ENCODE results near the gene RPL35A.
"Not testable (repeated sequence)": the region's sequence is repeated elsewhere in the genome, so short reads cannot be mapped to it uniquely, and the experiment has no call there.

The RPL35A gene

DNA sequence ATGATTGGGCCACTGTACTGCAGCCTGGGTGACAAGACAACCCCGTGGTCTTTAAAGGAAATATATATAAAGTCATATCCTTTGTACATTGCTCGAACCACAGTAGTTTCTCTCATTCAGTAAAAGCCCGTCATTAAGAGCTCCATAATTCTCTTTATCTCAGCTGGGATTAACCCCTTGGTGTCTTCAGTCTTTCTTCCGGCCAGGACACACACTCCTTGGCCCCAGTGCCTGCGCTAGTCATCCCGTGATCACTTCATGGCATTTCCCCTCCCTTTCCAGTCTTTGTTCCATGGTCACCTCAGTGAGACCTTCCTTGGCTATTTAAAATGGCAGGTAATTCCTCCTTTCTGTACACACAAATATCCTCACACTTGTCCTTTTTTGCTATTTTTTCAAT, 3.3 kb downstream of the RPL35A start:
- DNase-seq = no peak

DNA sequence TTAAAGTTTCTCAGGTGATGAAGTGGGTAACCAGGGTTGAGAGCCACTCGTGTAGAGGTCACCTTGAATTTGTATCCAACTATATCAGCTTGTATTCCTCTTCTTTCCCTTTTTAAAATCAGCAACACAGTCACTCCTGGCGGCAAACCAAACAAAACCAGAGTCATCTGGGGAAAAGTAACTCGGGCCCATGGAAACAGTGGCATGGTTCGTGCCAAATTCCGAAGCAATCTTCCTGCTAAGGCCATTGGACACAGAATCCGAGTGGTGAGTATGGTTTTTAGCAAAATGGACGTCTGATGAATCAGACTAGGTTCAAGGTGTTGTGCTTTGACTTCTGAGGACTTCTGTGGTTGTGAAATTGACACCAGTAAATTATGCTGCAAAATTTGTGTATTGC, 3.9 kb downstream of the RPL35A start:
- no peak for DNase-seq

DNA sequence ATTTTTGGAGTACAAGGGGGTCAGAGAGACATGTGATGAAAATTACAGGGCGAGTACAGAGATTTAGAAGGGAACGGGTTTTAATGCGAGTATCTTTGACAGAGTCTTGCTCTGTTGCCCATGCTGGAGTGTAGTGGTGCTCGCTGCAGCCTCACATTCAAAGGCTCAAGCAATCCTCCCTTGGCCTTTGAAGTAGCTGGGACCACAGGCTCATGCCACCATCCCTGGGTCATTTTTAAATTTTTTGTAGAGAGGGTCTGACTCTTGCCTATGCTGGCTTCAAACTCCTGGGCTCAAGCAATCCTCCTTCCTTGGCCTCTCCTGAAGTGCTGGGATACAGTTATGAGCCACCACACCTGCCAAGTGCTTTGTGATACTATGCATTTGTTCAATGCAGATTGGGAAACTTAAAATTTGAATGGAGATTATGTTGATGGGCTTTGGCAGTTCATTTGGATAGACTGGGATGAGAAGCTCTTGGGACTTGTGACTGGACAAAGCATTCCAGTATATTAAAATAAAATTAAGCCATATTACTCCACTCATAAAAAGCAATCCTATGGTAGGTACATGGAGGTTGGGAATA, 6.0 kb downstream of the RPL35A start:
- DNase-seq = no peak

DNA sequence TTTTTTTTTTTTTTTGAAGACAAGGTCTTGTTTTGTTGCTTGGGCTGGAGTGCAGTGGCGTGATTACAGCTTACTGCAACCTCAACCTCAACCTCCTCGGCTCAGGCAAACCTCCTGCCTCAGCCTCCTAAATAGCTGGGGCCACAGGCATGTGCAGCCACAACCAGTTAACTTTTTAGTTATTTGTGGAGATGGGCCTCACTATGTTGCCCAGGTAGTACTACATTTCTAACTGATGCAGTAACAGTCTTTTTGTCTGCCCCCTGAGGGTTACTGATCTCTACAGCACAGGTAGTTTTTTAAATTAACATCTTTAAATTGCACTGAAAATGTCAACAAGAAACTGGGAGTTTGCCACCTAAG, 6.6 kb downstream of the RPL35A start:
- no peak for DNase-seq

DNA sequence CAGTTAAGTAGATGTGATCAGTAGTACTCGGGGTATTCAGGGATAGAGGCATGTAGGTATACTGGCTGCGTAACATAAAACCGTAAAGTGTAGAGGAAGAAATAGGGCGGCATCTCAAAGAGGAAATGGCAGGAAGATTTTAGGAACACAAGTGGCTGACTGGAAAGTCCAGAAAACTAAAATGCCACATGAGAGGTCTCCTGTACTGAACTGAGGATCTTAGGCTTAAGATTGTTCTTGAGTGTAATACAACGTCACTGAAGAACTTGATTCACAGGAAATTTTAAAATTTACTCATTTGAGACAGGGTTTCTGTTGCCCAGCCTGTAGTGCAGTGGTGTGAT, 7.8 kb downstream of the RPL35A start:
- DNase-seq = no peak

DNA sequence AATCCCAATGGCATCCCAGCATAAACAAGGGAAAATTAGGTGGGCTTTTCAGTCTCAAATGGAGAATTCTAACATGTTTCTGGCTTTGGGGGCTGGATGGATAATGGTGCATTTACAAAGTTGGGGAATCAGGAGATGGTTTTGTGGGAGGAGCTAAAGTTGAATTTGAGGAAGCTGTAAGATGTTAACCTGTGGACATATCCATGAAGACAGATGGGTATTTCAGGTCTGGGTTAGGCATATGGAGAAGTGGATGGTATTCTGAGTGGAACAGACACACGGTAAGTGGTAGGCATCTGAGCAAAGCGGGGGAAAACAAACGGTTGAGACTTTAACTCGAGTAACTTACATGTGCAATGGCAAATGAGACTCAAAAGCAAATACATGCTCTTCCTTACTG, 8.4 kb downstream of the RPL35A start:
- peak; percentile 33 for DNase-seq

DNA sequence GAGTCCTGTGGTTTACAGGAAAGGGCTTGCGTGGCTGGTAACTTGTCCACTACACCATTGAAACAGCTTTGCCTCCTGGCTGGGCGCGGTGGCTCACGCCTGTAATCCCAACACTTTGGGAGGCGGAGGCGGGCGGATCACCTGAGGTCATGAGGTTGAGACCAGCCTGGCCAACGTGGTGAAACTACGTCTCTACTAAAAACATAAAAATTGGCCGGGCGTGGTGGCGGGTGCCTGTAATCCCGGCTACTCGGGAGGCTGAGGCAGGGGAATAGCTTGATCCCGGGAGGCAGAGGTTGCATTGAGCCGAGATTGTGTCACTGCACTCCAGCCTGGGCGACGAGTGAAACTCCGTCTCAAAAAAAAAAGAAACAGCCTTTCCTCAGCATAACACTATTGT, 8.9 kb downstream of the RPL35A start:
- DNase-seq = not testable (repeated sequence)

DNA sequence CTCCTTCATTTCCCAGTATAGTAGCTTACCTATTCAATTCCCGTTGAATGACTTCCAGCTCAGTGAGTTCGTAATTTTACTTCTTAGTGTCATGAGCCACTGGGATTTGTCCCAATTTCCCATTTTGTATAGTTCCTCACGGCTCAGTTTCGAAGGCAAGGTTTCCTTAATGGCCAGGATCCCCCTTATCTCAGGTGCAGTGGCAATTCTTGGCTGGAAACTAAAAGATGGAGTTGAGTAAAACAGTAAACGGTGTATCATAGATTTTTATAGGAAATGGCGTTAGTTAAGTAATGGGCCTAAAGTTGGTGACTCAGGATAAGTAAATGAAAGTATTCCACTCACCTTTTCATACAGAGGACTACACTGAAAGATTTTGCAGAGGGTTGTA, 9.5 kb downstream of the RPL35A start:
- DNase-seq = no peak

DNA sequence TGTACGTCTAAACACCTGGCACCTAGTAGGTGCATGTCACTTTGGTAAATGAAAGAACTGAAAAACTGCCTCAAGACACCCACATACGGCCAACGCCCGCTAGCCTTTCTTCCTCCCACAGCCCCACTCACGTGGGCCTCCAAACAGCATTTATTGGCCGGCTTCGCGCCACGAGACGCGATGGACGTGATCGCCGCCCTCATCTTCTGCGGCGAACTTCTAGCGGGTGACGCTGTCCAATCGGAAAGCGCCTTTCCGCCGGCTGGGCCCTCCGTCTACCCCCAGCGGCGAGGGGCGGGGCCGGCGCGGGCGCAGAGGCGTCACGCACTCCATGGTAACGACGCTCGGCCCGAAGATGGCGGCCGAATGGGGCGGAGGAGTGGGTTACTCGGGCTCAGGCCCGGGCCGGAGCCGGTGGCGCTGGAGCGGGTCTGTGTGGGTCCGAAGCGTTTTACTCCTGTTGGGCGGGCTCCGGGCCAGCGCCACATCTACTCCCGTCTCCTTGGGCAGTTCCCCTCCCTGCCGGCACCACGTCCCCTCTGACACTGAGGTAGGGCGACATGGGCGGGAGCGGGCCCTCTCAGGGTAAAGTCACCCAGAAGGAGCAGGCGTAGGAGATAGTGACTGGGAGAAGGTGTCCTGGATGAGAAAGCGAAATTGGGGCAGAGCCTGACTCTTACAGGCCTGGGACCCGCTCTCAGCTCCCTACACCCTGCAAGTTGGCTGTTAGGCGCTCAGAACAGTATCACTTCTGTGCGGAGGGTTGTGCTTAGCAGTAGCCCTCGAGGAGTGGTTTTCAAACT, 10.1 kb downstream of the RPL35A start, which contains the start of gene LMLN:
Gene LMLN, plus strand, starts transcription at position 327 of the 803 bp plus-strand sequence. Its CDS starts 29 bp downstream, at position 356.
- DNase-seq = peak; percentile 97

DNA sequence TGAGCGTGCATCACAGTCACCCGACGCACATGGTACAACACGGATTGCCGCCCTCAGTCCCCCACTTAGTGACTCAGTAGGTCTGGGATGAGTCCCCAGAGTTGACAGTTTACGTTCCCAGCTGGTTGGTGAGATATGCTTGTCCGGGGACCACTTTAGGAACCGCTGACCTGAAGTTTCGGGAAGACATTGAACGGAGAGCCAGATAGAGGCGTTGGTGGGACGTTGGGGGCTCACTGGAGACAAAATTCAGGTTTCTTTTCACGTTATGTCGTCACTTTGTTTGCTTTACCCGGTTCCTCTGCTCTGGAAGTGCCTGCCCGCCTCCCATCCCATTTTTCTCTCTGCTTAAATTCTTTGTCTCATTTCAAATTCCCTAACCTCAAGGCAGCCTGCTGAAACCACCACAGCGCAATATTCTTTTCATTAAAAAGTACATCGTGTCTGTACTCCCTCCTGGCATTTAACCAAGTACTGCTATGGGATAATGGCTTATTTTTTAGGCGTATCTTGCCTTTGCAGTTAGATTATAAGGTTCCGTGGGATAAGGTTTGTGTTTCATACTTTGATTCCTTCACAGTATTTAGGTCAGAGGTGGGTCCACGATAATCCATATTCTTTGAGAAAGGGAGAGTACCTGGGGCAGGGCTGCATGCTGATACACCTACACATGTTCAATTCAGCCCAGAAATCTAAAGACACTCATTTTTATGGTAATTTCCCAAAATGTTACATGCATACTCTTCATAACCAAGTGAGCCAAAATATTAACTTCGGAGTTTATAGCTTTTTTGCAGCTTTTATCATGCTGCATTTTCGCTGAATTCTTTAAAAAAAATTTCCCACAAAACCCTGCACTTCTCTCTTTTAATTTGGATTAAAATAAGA, 10.9 kb downstream of the RPL35A start:
- DNase-seq = peak; percentile 40

DNA sequence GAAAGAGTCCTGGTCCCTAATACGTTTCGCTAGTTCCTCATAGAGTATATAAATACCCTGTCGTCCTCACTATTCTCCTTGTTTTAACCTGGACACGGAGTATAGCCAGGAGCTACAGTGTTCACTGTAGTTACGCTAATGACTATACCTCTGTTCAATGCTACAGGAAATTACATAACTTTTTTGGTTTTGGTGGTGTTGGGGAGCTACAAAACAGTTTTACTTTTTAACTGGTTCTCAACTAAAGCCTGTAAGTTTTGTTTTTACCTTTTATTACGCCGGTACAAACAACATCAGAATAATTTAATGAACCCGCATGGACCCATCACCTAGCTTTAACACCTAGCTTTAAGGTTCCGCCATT, 11.6 kb downstream of the RPL35A start:
- DNase-seq = no peak

DNA sequence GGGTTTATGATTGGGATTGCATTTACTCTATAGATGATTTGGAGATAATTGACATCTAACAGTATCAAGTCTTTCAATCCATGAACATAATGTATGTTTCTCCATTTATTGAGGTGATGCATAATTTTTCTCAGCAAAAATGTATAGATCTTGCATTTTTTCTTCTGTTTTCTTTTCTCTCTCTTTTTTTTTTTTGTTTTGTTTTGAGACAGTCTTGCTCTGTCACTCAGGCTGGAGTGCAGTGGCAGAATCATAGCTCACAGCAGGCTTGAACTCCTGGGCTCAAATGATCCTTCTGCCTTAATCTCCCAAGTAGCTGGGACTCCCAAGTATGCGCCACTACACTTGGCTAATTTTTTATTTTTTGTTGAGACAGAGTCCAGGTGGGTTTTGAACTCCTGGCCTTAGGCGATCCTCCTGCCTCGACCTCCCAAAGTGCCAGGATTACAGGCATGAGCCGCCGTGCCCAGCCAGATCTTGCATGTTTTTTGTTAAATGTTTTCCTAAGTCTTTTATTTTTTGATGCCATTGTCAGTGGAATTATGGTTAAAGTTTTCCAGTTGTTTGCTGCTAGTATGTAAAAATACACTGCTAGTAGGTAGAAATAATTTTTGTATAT, 13.1 kb downstream of the RPL35A start:
- no peak for DNase-seq

DNA sequence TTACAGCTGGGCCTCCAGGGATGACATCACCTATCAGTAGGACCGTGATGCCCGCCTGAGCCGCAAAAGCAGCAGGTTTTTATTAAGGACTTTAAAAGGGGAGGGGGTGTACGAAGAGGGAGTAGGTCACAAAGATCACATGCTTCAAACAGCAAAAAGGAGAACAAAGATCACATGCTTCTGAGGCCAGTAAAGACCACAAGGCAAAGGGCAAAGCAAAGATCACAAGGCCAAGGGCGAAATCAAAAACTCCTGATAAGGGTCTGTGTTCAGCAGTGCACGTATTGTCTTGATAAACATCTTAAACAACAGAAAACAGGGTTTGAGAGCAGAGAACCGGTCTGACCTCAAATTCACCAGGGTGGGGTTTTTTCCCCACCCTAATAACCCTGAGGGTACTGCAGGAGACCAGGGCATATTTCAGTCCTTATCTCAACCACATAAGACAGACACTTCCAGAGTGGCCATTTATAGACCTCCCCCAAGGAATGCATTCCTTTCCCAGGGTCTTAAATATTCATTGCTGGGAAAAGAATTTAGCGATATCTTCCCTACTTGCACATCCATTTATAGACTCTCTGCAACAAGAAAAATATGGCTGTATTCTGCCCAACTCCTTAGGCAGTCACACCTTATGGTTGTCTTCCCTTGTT, 17.5 kb downstream of the RPL35A start:
- not testable (repeated sequence) for DNase-seq

DNA sequence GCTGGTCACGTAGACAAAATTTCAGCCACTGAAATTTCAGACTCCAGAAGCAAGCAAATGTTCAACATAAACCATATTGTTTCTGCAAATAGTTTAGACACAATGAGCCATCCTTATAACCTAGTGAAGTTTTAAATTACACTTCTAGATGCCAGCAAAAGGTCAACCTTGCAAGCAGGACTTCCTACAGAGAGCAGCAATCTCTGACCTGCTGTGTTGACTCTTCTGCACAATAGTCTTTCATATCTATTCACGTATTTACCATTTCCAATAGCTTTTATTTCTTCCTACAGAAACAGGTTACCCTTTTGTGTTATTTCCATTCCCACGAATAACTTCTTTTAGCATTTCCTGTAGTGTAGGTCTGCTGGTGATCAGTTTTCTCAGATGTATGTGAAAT, 20.6 kb downstream of the RPL35A start:
- no peak for DNase-seq

DNA sequence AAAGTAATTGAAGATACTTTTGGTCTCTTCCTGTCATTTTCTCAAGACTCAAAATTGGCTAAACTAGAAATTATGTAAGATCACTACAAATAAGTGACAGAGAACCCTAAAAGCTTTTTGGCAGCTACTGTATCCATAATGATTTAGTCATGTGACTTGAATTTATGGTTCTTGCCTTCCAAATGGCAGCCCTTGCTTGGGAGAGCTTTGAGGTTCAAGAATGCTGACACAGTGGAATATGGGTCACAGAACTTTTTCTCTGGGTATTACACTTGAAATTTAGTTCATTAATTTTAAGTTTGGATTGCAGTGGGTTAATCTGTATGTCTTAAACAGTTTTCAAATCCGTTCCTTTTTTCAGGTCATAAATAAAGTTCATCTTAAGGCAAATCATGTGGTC, 24.0 kb downstream of the RPL35A start:
- DNase-seq = no peak

DNA sequence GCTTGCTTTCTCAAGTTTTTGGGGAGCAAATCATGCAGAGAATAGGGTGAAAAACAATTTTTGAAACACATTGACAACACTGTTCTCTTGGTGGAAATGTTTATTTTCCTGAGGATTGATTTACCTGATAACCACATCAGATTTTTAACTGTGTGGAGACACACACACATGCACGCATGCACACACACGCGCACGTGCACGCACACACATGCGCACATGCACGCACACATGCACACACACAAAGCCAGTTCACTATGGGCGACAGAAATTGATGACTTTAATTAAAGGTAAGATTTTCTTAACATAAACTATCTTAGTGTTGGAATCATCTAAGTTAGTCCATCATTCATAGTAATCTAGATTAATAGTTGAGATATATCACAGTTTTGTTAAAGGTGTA, 25.3 kb downstream of the RPL35A start:
- no peak for DNase-seq

DNA sequence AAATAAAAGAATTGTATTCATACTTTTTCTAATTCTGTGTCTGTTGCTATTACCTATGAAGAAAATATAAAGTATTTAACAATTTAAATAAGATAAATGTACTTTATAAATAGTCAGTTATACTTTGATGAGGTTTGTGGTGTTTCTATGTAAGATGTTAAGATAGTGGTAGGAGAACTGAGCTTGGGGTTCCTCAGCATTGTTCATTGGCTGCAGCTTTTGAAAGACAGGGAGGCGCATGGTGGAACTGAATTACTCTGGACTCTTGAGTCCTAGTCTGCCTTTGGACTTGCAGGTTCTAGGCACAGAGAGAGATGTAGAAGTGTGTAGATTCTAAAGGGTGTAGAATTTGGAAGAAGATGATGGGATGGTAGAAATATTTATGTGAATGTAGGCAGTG, 33.1 kb downstream of the RPL35A start:
- DNase-seq = no peak

DNA sequence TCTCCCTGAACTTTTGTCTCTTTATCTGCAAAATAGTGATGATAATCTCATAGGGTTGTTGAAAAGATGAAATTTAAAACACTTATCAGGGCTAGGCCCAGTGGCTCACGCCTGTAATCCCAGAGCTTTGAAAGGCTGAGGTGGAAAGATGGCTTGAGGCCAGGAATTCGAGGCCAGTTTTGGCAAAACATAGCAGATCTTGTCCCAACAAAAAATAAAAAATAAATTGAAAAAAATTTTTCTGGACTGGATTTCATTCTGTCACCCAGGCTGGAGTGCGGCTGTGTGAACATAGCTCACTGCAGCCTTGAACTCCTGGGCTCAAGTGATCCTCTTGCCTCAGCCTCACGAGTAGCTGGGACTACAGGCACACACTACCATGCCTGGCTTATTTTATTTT, 39.7 kb downstream of the RPL35A start:
- DNase-seq = no peak

DNA sequence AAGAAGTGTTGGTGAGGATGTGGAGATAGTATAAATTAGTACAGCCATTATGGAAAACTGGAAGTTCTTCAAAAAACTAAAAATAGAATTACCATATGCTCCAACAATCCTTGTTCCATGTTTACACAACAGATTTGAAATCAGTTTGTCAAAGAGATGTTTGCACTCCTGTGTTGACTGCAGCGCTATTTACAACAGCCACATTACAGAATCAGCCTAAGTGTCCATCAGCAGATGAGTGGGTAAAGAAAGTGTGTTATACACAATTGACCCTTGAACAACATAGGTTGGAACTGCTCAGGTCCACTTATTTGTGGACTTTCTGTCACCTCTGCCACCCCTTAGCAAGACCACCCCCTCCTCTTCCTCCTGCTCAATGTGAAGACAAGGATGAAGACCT, 44.7 kb downstream of the RPL35A start:
- DNase-seq = no peak

DNA sequence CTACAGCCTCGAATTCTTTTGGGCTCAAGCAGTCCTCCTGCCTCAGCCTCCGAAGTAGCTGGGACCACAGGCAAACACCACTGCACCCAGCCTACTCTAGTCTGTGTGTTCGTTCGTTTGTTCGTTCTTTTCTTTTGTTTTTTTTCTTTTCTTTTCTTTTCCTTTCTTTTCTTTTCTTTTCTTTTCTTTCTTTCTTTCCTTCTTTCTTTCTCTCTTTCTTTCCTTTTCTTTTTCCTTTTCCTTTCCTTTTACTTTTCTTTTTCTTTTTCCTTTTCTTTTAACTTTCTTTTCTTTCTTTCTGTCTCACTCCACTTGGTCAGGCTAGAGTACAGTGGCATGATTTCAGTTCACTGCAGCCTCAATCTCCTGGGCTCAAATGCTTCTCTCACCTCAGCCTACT, 46.9 kb downstream of the RPL35A start:
- DNase-seq = no peak

DNA sequence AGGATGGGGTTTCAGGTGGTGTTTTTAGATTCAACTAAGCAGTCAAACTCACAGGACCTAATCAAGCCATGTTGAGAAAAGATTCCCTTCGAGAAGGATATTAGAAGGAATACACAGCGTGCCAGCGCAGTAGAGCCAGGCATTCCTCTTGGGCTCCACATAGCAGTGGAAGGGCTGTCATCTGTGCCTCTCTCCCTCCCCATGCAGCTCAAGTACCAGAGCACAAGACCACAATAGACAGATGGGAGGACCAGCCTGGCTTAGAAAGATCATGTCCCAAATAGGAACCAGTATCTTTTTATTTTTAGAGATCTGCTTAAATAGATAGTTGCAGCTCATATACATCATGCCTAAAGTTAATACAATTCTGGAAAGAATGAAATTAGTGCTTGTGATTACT, 47.9 kb downstream of the RPL35A start:
- no peak for DNase-seq

Measured in hematopoietic multipotent progenitor cell treated with erythropoietin and hydrocortisone succinate and interleukin-3 and kit ligand, for 8 days (in vitro differentiated cells).